ENCODE results near the gene RPL27. TPM values are rescaled to one million over a fixed set of nuclear protein-coding genes. Genes with fewer than 3 reads are reported as not detected.
A peak's percentile ranks its signal among the peaks of the same experiment; 100 is the strongest.

Gene RPL27
- total RNA-seq, 2 experiments from 2014 or later, result 1,923 to 1,951 TPM

DNA sequence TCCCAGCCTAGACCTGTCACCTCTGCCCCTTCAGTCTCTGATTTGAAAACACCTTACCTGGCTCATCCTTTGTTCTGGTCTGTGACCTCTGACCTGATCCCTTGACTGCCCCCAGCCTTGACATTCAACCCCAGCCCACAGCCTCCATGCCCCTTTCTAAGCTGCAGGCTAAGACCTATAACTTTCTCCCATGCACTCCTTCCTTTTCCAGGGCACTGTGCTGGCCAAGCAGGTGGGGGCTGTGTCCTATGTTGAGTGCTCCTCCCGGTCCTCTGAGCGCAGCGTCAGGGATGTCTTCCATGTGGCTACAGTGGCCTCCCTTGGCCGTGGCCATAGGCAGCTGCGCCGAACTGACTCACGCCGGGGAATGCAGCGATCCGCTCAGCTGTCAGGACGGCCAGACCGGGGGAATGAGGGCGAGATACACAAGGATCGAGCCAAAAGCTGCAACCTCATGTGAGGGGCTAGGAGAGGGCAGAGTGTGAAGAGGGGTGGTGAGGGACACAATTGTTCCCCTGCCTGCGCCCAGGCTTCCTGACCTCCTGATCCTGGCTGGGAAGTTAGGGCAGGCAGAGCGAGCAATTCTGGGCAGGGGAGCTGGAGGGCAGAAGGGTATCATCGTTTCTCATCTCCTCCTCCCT lies 30.1 kb downstream of the RPL27 start:
- peaks cover 20% of the 10 kb centered on the region for H3K4me1 ChIP-seq (ENCODE audit: insufficient read depth, low read length)
- ATAC-seq (ENCODE audit: poor library complexity) (no peak), DNase-seq (peak in 1 of 14 experiments; percentile 23)
- no peak overlapping the region for H3K27ac ChIP-seq (ENCODE audit: low read depth in 1 of 2, low read length in 2 of 2)
- ChIA-PET POLR2A (interaction anchor here (0.6 kb wide), 1 partner anchor 207 kb away, joined by 3 read pairs; no protein-coding TSS in a partner anchor), CTCF (no interaction called here)
- H3K36me3 Mint-ChIP-seq (ENCODE audit: low read depth), result no peaks in the 10 kb centered on the region
- peaks cover 9% of the 10 kb centered on the region for H3K4me1 Mint-ChIP-seq (ENCODE audit: low read depth)
- H3K27me3 ChIP-seq (ENCODE audit: control insufficient read depth in 1 of 2, insufficient read depth in 2 of 2, low read length in 2 of 2), result no peaks in the 10 kb centered on the region
- H3K27ac Mint-ChIP-seq, result no peak overlapping the region
- H3K36me3 ChIP-seq (ENCODE audit: insufficient read depth, low read length), result no peaks in the 10 kb centered on the region
- H3K9me3 Mint-ChIP-seq, result no peaks in the 10 kb centered on the region
- H3K4me3 Mint-ChIP-seq, result peak overlapping the region; percentile 65
- TF ChIP-seq, protein P1, sequence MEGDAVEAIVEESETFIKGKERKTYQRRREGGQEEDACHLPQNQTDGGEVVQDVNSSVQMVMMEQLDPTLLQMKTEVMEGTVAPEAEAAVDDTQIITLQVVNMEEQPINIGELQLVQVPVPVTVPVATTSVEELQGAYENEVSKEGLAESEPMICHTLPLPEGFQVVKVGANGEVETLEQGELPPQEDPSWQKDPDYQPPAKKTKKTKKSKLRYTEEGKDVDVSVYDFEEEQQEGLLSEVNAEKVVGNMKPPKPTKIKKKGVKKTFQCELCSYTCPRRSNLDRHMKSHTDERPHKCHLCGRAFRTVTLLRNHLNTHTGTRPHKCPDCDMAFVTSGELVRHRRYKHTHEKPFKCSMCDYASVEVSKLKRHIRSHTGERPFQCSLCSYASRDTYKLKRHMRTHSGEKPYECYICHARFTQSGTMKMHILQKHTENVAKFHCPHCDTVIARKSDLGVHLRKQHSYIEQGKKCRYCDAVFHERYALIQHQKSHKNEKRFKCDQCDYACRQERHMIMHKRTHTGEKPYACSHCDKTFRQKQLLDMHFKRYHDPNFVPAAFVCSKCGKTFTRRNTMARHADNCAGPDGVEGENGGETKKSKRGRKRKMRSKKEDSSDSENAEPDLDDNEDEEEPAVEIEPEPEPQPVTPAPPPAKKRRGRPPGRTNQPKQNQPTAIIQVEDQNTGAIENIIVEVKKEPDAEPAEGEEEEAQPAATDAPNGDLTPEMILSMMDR (IDR thresholded peaks at IDR 0.05), result no peak
- no peak overlapping the region for H3K4me3 ChIP-seq (ENCODE audit: low read length)
- no peaks in the 10 kb centered on the region for H3K9me3 ChIP-seq (ENCODE audit: control insufficient read depth in 1 of 2, insufficient read depth in 1 of 2, low read length in 2 of 2)
- intact Hi-C loops (cut with DNase I, micrococcal nuclease), result loop anchor here (5.0 to 10.0 kb wide), 3 partner anchors 96 to 139 kb away; partner anchors contain the start of gene BRCA1 (in 2 of the 2)
- H3K27me3 Mint-ChIP-seq, result no peaks in the 10 kb centered on the region

DNA sequence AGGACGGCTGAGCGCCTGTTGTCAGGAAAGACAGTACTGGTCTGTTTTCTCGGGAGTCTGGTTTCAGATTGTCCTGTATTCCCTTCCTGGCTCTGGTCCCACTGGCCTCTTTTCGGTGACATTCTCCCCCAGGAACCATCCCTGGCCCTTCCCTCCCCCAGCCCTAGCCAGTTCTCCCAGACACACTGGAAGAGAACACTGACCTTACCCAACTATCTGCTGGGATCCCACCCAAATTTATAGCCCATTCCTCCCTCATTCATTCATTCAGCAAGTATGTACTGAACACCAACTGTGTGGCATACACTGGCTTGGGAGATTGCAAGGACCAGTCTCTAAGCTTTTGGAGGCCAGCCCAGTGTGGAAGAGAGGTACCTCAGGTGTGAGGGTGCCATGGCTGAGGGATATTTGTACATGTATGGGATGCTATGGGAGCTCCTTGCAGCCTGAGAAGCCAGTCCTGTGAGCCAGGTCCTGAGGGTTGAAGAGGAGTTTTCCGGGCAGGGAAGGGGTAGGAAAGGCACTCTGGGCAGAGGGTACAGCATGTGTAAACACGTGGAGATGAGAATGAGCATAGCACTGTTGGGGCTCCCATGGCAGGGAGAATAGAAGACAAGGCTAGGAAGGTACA lies 32.0 kb downstream of the RPL27 start:
- Histone ChIP-seq H3K27ac (ENCODE audit: low read depth in 1 of 2, low read length in 2 of 2) (no peak overlapping the region), H3K36me3 (ENCODE audit: insufficient read depth, low read length) (no peaks in the 10 kb centered on the region), H3K4me1 (ENCODE audit: insufficient read depth, low read length) (peaks cover 3% of the 10 kb centered on the region), H3K27me3 (ENCODE audit: control insufficient read depth in 1 of 2, insufficient read depth in 2 of 2, low read length in 2 of 2) (no peaks in the 10 kb centered on the region), H3K4me3 (ENCODE audit: low read length) (no peak overlapping the region), H3K9me3 (ENCODE audit: control insufficient read depth in 1 of 2, insufficient read depth in 1 of 2, low read length in 2 of 2) (no peaks in the 10 kb centered on the region)
- TF ChIP-seq, protein P1 (IDR thresholded peaks at IDR 0.05), result no peak
- CTCF ChIA-PET, result interaction anchor here (1.5 kb wide), 1 partner anchor 187 kb away, joined by 3 read pairs; no protein-coding TSS in a partner anchor
- no peak overlapping the region for H3K4me3 Mint-ChIP-seq
- DNase-seq, result no peak
- no peaks in the 10 kb centered on the region for H3K4me1 Mint-ChIP-seq (ENCODE audit: low read depth)
- no peak for ATAC-seq (ENCODE audit: poor library complexity)
- POLR2A ChIA-PET, result no interaction called here
- intact Hi-C loops (cut with DNase I, micrococcal nuclease), result no loop called here
- no peak overlapping the region for H3K27ac Mint-ChIP-seq
- H3K36me3 Mint-ChIP-seq (ENCODE audit: low read depth), result no peaks in the 10 kb centered on the region
- H3K27me3 Mint-ChIP-seq, result no peaks in the 10 kb centered on the region
- no peaks in the 10 kb centered on the region for H3K9me3 Mint-ChIP-seq

DNA sequence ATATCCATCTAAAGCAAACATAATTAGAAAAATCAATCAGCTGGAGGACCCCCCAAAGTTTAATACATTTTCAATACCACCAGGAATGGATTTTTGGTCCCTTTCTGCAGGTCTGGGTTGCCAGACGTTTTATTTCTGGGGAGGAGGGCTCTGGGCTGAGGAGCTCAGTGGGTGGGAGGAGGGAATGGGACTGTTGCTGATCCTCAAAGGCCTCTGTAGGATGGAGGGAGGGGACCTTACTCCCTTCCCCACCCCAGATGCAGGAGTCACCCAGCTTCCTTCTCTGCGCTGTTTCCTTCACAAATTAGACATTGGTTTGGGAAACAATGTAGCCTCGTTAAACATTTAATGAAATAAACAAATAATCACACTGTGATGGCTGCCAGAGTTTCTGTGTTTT lies 33.4 kb downstream of the RPL27 start:
- TF ChIP-seq, protein P1 (IDR thresholded peaks at IDR 0.05), result no peak
- no peak overlapping the region for H3K27ac Mint-ChIP-seq
- intact Hi-C loops (cut with DNase I, micrococcal nuclease), result no loop called here
- CTCF ChIA-PET, result interaction anchor here (1.5 kb wide), 1 partner anchor 189 kb away, joined by 3 read pairs; no protein-coding TSS in a partner anchor
- DNase-seq (no peak), ATAC-seq (ENCODE audit: poor library complexity) (no peak)
- H3K36me3 Mint-ChIP-seq (ENCODE audit: low read depth), result no peaks in the 10 kb centered on the region
- H3K4me3 Mint-ChIP-seq, result no peak overlapping the region
- no peaks in the 10 kb centered on the region for H3K9me3 Mint-ChIP-seq
- H3K4me1 Mint-ChIP-seq (ENCODE audit: low read depth), result no peaks in the 10 kb centered on the region
- H3K9me3 ChIP-seq (ENCODE audit: control insufficient read depth in 1 of 2, insufficient read depth in 1 of 2, low read length in 2 of 2), result no peaks in the 10 kb centered on the region
- no peak overlapping the region for H3K4me3 ChIP-seq (ENCODE audit: low read length)
- POLR2A ChIA-PET, result no interaction called here
- no peaks in the 10 kb centered on the region for H3K36me3 ChIP-seq (ENCODE audit: insufficient read depth, low read length)
- H3K27ac ChIP-seq (ENCODE audit: low read depth in 1 of 2, low read length in 2 of 2), result no peak overlapping the region
- no peaks in the 10 kb centered on the region for H3K4me1 ChIP-seq (ENCODE audit: insufficient read depth, low read length)
- no peaks in the 10 kb centered on the region for H3K27me3 Mint-ChIP-seq
- no peaks in the 10 kb centered on the region for H3K27me3 ChIP-seq (ENCODE audit: control insufficient read depth in 1 of 2, insufficient read depth in 2 of 2, low read length in 2 of 2)

Data from CD4-positive, alpha-beta T cell (primary cell).